GM10266 (cell line): ENCODE data around the gene ZNF236.
A peak's percentile ranks its signal among the peaks of the same experiment; 100 is the strongest.

Source experiments
- DNase-seq: peaks from one replicate; pipeline ENCODE4 v3.0.0; 2012; ENCODE audit errors: extremely low spot score
- CTCF ChIP-seq: IDR thresholded peaks from 2 replicates; pipeline ENCODE4 v1.5.1; 2012; ENCODE audit warnings: mild to moderate bottlenecking, low read depth; ENCODE audit not compliant: control insufficient read depth, insufficient read depth; ENCODE audit errors: missing control alignments

Gene ZNF236

GRCh38 chr18:76909439-76909838 is 87.1 kb downstream of the ZNF236 start:
- TF ChIP-seq CTCF = no peak
- DNase-seq = no peak

DNA sequence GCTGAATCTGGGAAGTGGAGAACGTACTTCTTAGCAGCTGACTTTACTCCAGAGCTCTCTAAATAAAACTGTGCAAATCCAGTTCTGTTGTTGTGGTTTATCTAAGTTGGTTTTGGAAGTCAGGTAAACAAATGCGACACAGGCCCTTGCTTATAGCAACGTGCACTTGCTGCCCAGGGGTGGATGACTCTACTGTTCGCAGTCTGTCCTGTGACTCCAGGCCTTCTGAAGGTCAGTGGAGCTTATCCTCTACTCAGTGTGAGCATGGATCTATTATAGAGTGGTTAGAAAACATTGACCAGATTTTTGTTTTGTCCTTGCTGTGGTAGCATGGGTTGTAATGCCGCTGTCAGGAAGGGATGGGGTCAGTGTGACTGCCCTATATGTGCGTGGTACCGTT is 89.1 kb downstream of the ZNF236 start:
- TF ChIP-seq CTCF = no peak
- DNase-seq = no peak

GRCh38 chr18:76913583-76913982 is 91.2 kb downstream of the ZNF236 start:
- no peak for DNase-seq
- TF ChIP-seq CTCF = no peak

- no peak for TF ChIP-seq CTCF
- peak; percentile 20 for DNase-seq
Observed at GRCh38 chr18:76914314-76914713, 92.0 kb downstream of the ZNF236 start.

GRCh38 chr18:76914796-76915195 is 92.4 kb downstream of the ZNF236 start:
- DNase-seq = no peak
- no peak for TF ChIP-seq CTCF

DNA sequence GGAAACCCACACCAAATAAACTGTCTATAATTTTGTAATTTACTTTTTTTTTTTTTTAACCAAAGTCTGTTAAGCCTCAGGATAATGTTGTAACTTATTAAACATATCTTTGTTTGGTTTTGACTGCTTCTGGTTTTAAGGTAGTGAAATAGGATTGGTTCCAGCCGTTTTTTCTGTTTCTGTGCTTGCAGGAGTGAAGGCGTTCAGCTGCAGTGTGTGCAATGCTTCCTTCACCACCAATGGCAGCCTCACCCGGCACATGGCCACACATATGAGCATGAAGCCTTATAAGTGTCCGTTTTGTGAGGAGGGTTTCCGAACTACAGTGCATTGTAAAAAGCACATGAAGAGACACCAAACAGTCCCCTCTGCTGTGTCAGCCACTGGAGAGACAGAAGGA is 93.1 kb downstream of the ZNF236 start:
- TF ChIP-seq CTCF = no peak
- DNase-seq = no peak

- no peak for TF ChIP-seq CTCF
- no peak for DNase-seq
Observed at GRCh38 chr18:76920974-76921373, 98.6 kb downstream of the ZNF236 start.
